H1 (cell line): ENCODE measurements around the gene NUDT3.
"Not testable (repeated sequence)": the region's sequence is repeated elsewhere in the genome, so short reads cannot be mapped to it uniquely, and the experiment has no call there.

Source experiments
- BCL11A ChIP-seq, 2 experiments: IDR thresholded peaks; one replicate each; pipeline ENCODE4 v1.6.1; 2011; ENCODE audit warnings: low read depth in 2 of 2, low read length in 2 of 2, mild to moderate bottlenecking in 2 of 2
- CEBPB ChIP-seq: IDR thresholded peaks from 2 replicates; pipeline ENCODE4 v1.6.1; 2012; ENCODE audit warnings: low read depth, low read length
- EP300 ChIP-seq, 2 experiments: IDR thresholded peaks; 1 replicate in 1 of 2; 2 replicates in 1 of 2; pipeline ENCODE4 v1.6.1; 2011 to 2012; ENCODE audit warnings: low read depth in 2 of 2, low read length in 2 of 2, mild to moderate bottlenecking in 2 of 2, borderline replicate concordance in 1 of 2, inconsistent platforms in 1 of 2, moderate library complexity in 1 of 2
- GABPA ChIP-seq: IDR thresholded peaks from 2 replicates; pipeline ENCODE4 v1.6.1; 2011; ENCODE audit warnings: mild to moderate bottlenecking, low read length, moderate library complexity, borderline replicate concordance; ENCODE audit not compliant: insufficient read depth
- HDAC2 ChIP-seq, 2 experiments: fragments of 300-600 bp in 1 of 2; sonication (generic) in 1 of 2; IDR thresholded peaks; 2 replicates each; pipeline ENCODE4 v1.6.1; 2011 to 2012; ENCODE audit warnings: low read depth in 2 of 2, low read length in 2 of 2, mild to moderate bottlenecking in 2 of 2, moderate library complexity in 2 of 2, borderline replicate concordance in 1 of 2, inconsistent platforms in 1 of 2
- NRF1 ChIP-seq: IDR thresholded peaks from 2 replicates; pipeline ENCODE4 v1.6.1; 2011; ENCODE audit warnings: mild to moderate bottlenecking, low read depth, low read length, improper control_type of control experiment
- POLR2A ChIP-seq, 2 experiments: IDR thresholded peaks; 1 replicate in 1 of 2; 2 replicates in 1 of 2; pipeline ENCODE4 v1.6.1; 2011; ENCODE audit warnings: low read depth in 2 of 2, low read length in 2 of 2, mild to moderate bottlenecking in 2 of 2; ENCODE audit errors: control extremely low read depth in 1 of 2
- SRF ChIP-seq: IDR thresholded peaks from 2 replicates; pipeline ENCODE4 v1.6.1; 2011; ENCODE audit warnings: mild to moderate bottlenecking, low read depth, low read length, moderate library complexity
- ZNF274 ChIP-seq: IDR thresholded peaks from 2 replicates; pipeline ENCODE4 v1.7.0; 2012; ENCODE audit warnings: low read length, borderline replicate concordance; ENCODE audit errors: extremely low read depth
- TF ChIP-seq, protein P1 (sequence below), 3 experiments: IDR thresholded peaks; 1 replicate in 2 of 3; 2 replicates in 1 of 3; pipeline versions ENCODE4 v1.5.1 to v1.6.1; 2011; ENCODE audit warnings: low read length in 3 of 3, mild to moderate bottlenecking in 3 of 3, inconsistent platforms in 2 of 3, low read depth in 1 of 3, moderate library complexity in 1 of 3; ENCODE audit not compliant: insufficient read depth in 1 of 3; ENCODE audit errors: control extremely low read depth in 1 of 3

DNA sequence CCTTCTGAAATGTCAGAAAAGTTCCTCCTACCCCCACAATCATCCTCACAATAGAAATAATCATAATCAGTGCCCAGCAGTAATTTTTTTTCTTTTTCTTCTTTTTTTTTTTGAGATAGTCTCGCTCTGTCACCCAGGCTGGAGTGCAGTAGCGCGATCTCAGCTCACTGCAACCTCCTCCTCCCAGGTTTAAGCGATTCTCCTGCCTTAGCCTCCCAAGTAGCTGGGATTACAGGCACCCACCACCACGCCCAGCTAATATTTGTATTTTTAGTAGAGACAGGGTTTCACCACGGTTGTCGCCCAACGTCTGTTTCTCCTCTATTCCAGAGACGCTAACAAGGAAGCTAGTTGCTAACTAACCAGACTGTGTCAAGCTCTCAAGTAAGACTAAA lies 28.8 kb downstream of the NUDT3 start:
- TF ChIP-seq ZNF274; CEBPB; GABPA; EP300 (IDR thresholded peaks at IDR 0.05; ENCODE audit: borderline replicate concordance in 1 of 2, low read depth in 2 of 2, low read length in 2 of 2); NRF1; POLR2A (IDR thresholded peaks at IDR 0.05; ENCODE audit: control extremely low read depth in 1 of 2, low read depth in 2 of 2, low read length in 2 of 2); HDAC2 (IDR thresholded peaks at IDR 0.05; ENCODE audit: borderline replicate concordance in 1 of 2, low read depth in 2 of 2, low read length in 2 of 2); SRF; BCL11A (IDR thresholded peaks at IDR 0.05; ENCODE audit: low read depth in 2 of 2, low read length in 2 of 2): not testable (repeated sequence)
- TF ChIP-seq, protein P1, sequence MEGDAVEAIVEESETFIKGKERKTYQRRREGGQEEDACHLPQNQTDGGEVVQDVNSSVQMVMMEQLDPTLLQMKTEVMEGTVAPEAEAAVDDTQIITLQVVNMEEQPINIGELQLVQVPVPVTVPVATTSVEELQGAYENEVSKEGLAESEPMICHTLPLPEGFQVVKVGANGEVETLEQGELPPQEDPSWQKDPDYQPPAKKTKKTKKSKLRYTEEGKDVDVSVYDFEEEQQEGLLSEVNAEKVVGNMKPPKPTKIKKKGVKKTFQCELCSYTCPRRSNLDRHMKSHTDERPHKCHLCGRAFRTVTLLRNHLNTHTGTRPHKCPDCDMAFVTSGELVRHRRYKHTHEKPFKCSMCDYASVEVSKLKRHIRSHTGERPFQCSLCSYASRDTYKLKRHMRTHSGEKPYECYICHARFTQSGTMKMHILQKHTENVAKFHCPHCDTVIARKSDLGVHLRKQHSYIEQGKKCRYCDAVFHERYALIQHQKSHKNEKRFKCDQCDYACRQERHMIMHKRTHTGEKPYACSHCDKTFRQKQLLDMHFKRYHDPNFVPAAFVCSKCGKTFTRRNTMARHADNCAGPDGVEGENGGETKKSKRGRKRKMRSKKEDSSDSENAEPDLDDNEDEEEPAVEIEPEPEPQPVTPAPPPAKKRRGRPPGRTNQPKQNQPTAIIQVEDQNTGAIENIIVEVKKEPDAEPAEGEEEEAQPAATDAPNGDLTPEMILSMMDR (IDR thresholded peaks at IDR 0.05; ENCODE audit: control extremely low read depth in 1 of 3, insufficient read depth in 1 of 3, low read depth in 1 of 3, low read length in 3 of 3) = not testable (repeated sequence)
